ENCODE results near the gene RALY.

DNA sequence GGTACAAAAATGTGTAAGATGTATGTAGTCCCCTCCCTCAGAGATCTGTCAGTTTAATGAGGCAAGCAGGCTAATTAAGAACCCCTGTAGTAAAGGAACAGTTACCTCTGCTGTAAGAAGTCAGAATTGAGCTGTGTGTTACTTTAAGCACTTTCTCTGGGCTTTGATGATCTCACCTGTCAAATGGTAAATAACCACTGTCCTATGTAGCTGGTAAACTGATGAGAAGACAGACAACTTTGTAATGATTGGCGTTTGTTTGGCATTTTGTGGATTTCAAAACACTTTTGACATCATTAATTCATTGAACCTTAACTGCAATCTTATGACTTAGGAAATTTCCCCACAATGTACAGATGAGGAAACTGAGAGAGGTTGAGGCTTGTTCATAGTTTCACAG lies 55.7 kb downstream of the RALY start:
- TF ChIP-seq, protein P1, sequence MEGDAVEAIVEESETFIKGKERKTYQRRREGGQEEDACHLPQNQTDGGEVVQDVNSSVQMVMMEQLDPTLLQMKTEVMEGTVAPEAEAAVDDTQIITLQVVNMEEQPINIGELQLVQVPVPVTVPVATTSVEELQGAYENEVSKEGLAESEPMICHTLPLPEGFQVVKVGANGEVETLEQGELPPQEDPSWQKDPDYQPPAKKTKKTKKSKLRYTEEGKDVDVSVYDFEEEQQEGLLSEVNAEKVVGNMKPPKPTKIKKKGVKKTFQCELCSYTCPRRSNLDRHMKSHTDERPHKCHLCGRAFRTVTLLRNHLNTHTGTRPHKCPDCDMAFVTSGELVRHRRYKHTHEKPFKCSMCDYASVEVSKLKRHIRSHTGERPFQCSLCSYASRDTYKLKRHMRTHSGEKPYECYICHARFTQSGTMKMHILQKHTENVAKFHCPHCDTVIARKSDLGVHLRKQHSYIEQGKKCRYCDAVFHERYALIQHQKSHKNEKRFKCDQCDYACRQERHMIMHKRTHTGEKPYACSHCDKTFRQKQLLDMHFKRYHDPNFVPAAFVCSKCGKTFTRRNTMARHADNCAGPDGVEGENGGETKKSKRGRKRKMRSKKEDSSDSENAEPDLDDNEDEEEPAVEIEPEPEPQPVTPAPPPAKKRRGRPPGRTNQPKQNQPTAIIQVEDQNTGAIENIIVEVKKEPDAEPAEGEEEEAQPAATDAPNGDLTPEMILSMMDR (IDR thresholded peaks at IDR 0.05; ENCODE audit: extremely low read depth in 1 of 2, insufficient read depth in 1 of 2, low read depth in 1 of 2, low read length in 2 of 2), result no peak
- TF ChIP-seq POLR2A (IDR thresholded peaks at IDR 0.05; ENCODE audit: low read depth, low read length) (no peak), POLR2AphosphoS5 (IDR thresholded peaks at IDR 0.05; ENCODE audit: insufficient read depth, low read depth, low read length) (no peak), EZH2 (IDR thresholded peaks at IDR 0.05; ENCODE audit: borderline replicate concordance, low read depth, low read length, severe bottlenecking) (no peak), FOS (IDR thresholded peaks at IDR 0.05; ENCODE audit: borderline replicate concordance, insufficient read depth, low read length) (no peak), GATA2 (IDR thresholded peaks at IDR 0.05; ENCODE audit: insufficient read depth, insufficient read length, low read depth, low read length) (no peak), JUN (IDR thresholded peaks at IDR 0.05; ENCODE audit: borderline replicate concordance, insufficient read depth, insufficient read length, low read depth) (no peak), MYC (IDR thresholded peaks at IDR 0.05; ENCODE audit: low read depth, low read length) (no peak)

Data from endothelial cell of umbilical vein (primary cell).